K562 (cell line): ENCODE measurements around the gene SLC37A2. TPM values are rescaled to one million over a fixed set of nuclear protein-coding genes. Genes with fewer than 3 reads are reported as not detected.
A peak's percentile ranks its signal among the peaks of the same experiment; 100 is the strongest.

ENCODE experiments used
- BDP1 ChIP-seq: IDR thresholded peaks from 3 replicates; pipeline ENCODE4 v1.6.1; 2011; ENCODE audit not compliant: insufficient read length, insufficient read depth
- BMI1 ChIP-seq: fragments of 150-350 bp; IDR thresholded peaks from 2 replicates; pipeline ENCODE4 v1.6.1; 2014; ENCODE audit warnings: low read length
- CHD2 ChIP-seq: IDR thresholded peaks from 2 replicates; pipeline ENCODE4 v1.6.1; 2011; ENCODE audit warnings: low read depth, low read length
- HDGF ChIP-seq: fragments of 450-650 bp; IDR thresholded peaks from 2 replicates; pipeline ENCODE4 v1.6.1; 2016
- KLF13 ChIP-seq: fragments of 450-650 bp; IDR thresholded peaks from 2 replicates; pipeline ENCODE4 v1.6.1; 2016; ENCODE audit warnings: missing genetic modification characterization, low read depth, mild to moderate bottlenecking, missing compliant biosample characterization, moderate library complexity, borderline replicate concordance
- POLR3G ChIP-seq: IDR thresholded peaks from 2 replicates; pipeline ENCODE4 v1.6.1; 2011; ENCODE audit not compliant: insufficient read length, insufficient replicate concordance; ENCODE audit errors: extremely low read depth
- TAF15 ChIP-seq: fragments of 200-400 bp; formaldehyde crosslinking; IDR thresholded peaks from 2 replicates; pipeline ENCODE4 v1.6.1; 2017; ENCODE audit warnings: mild to moderate bottlenecking, low read depth, low read length, moderate library complexity
- ZNF174 ChIP-seq: fragments of 250-450 bp; sonication (Bioruptor Pico); IDR thresholded peaks from 2 replicates; pipeline ENCODE4 v1.4.0; 2020; ENCODE audit warnings: mild to moderate bottlenecking
- ZNF561 ChIP-seq: fragments of 450-650 bp; formaldehyde crosslinking; conservative IDR thresholded peaks from 2 replicates; pipeline ENCODE4 v1.4.0; 2020; ENCODE audit warnings: mild to moderate bottlenecking, moderate library complexity
- polyA plus RNA-seq, 8 experiments: library from polyadenylated mRNA; depleted of rRNA in 4 of 8; stranded (reverse) in 5 of 8; unstranded in 3 of 8; fragments of >200 nt; fragmentation: Nextera tagmentation in 2 of 8; fragmentation: Illumina TruSeq in 1 of 8; extraction: Ambion mirVana in 2 of 8; extraction: Trizol in 1 of 8; gene quantifications; 2 replicates each; pipeline versions ENCODE4 v1.2.1 to v1.2.3, GENCODE V29; 2011 to 2014; ENCODE audit warnings: inconsistent platforms in 1 of 8, missing spikeins in 1 of 8
- total RNA-seq, 7 experiments: library from RNA; depleted of rRNA in 6 of 7; stranded (reverse); fragments of >200 nt in 6 of 7; fragmentation: Illumina TruSeq in 2 of 7; extraction: Trizol in 2 of 7; gene quantifications; 2 replicates each; pipeline versions ENCODE4 v1.2.1 to v1.2.3, GENCODE V29; 2011 to 2021; ENCODE audit warnings: low replicate concordance in 1 of 7
- TF ChIP-seq, protein P1 (sequence below), 2 experiments: fragments of 250-450 bp in 1 of 2; fragments of 450-650 bp in 1 of 2; sonication (Bioruptor Pico) in 1 of 2; IDR thresholded peaks; 2 replicates each; pipeline versions ENCODE4 v1.6.1 to v1.8.0; 2016 to 2021; ENCODE audit warnings: mild to moderate bottlenecking in 2 of 2, moderate library complexity in 2 of 2, missing compliant biosample characterization in 1 of 2, missing genetic modification characterization in 1 of 2
- TF ChIP-seq, protein P2 (sequence below): fragments of 450-650 bp; IDR thresholded peaks from 2 replicates; pipeline ENCODE4 v1.6.1; 2016; ENCODE audit warnings: low read depth, mild to moderate bottlenecking, moderate library complexity
- TF ChIP-seq, protein P3 (sequence below): fragments of 450-650 bp; IDR thresholded peaks from 2 replicates; pipeline ENCODE4 v1.6.1; 2016; ENCODE audit warnings: missing biosample characterization, missing genetic modification characterization
- TF ChIP-seq, protein P4 (sequence below), 2 experiments: fragments of 450-650 bp; formaldehyde crosslinking in 1 of 2; IDR thresholded peaks; 2 replicates each; pipeline versions ENCODE4 v1.4.0 to v1.6.1; 2014 to 2020; ENCODE audit warnings: mild to moderate bottlenecking in 2 of 2, borderline replicate concordance in 1 of 2, low read depth in 1 of 2
- TF ChIP-seq, protein P5 (sequence below): sonication (generic); formaldehyde crosslinking; IDR thresholded peaks from 2 replicates; pipeline ENCODE4 v1.8.0; 2022; ENCODE audit warnings: missing genetic modification reagents, mild to moderate bottlenecking, moderate library complexity, borderline replicate concordance

SLC37A2 gene
- total and polyA plus RNA-seq, 9 of the 15 experiments (the other 6 are each of a cell fraction or from before 2014, with no cell fraction given), result 0.01 to 1.2 (median 0.52) TPM

DNA sequence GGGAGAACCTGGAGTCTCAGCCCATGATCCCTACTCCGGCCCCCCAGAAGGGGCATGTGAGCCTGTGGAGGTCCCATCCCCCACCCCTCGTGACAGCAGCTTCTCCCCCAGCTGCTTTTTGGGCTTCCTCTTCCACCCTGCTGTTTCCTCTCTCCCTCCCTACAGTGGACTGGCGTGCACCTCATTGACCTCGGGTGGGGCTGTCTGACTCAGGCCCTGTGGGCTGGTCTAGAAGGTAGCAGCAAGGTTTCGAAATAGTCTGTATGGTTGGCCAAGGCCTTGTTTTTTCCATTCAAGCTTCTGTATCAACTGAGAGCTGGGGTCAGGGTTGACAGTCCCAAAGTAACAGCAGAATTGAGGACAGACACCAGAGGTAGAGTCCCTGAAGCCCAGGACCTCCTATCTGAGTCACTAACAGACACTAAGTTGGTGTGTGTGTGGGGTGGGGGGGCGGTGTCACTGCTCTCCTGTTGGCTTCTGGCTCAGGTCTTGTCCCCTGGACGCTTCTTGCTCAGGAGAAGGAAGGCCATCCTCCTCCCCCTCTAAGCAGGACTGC, 7.7 kb downstream of the SLC37A2 start (continued):
- TF ChIP-seq, protein P1, sequence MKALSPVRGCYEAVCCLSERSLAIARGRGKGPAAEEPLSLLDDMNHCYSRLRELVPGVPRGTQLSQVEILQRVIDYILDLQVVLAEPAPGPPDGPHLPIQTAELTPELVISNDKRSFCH (CRISPR knock-in tag; IDR thresholded peaks at IDR 0.05), result no peak
- TF ChIP-seq, protein P1 (tag; IDR thresholded peaks at IDR 0.05), result no peak
- TF ChIP-seq ZNF561 (CRISPR knock-in tag), result no peak
- TF ChIP-seq ZNF174 (CRISPR knock-in tag), result no peak
- no peak for TF ChIP-seq POLR3G
- TF ChIP-seq CHD2, result no peak; the same call in 1 of the 2 replicates
- TF ChIP-seq BDP1, result no peak
- no peak for TF ChIP-seq HDGF
- no peak for TF ChIP-seq TAF15
- TF ChIP-seq, protein P2, sequence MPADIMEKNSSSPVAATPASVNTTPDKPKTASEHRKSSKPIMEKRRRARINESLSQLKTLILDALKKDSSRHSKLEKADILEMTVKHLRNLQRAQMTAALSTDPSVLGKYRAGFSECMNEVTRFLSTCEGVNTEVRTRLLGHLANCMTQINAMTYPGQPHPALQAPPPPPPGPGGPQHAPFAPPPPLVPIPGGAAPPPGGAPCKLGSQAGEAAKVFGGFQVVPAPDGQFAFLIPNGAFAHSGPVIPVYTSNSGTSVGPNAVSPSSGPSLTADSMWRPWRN, result no peak
- TF ChIP-seq, protein P3, sequence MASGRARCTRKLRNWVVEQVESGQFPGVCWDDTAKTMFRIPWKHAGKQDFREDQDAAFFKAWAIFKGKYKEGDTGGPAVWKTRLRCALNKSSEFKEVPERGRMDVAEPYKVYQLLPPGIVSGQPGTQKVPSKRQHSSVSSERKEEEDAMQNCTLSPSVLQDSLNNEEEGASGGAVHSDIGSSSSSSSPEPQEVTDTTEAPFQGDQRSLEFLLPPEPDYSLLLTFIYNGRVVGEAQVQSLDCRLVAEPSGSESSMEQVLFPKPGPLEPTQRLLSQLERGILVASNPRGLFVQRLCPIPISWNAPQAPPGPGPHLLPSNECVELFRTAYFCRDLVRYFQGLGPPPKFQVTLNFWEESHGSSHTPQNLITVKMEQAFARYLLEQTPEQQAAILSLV, result 0 out of 2 replicates have a peak, but pooled peaks have one; percentile 31
- TF ChIP-seq, protein P4, sequence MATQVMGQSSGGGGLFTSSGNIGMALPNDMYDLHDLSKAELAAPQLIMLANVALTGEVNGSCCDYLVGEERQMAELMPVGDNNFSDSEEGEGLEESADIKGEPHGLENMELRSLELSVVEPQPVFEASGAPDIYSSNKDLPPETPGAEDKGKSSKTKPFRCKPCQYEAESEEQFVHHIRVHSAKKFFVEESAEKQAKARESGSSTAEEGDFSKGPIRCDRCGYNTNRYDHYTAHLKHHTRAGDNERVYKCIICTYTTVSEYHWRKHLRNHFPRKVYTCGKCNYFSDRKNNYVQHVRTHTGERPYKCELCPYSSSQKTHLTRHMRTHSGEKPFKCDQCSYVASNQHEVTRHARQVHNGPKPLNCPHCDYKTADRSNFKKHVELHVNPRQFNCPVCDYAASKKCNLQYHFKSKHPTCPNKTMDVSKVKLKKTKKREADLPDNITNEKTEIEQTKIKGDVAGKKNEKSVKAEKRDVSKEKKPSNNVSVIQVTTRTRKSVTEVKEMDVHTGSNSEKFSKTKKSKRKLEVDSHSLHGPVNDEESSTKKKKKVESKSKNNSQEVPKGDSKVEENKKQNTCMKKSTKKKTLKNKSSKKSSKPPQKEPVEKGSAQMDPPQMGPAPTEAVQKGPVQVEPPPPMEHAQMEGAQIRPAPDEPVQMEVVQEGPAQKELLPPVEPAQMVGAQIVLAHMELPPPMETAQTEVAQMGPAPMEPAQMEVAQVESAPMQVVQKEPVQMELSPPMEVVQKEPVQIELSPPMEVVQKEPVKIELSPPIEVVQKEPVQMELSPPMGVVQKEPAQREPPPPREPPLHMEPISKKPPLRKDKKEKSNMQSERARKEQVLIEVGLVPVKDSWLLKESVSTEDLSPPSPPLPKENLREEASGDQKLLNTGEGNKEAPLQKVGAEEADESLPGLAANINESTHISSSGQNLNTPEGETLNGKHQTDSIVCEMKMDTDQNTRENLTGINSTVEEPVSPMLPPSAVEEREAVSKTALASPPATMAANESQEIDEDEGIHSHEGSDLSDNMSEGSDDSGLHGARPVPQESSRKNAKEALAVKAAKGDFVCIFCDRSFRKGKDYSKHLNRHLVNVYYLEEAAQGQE (IDR thresholded peaks at IDR 0.05; ENCODE audit: borderline replicate concordance), result no peak
- TF ChIP-seq, protein P4 (CRISPR knock-in tag; IDR thresholded peaks at IDR 0.05; ENCODE audit: low read depth), result no peak
- TF ChIP-seq, protein P5, sequence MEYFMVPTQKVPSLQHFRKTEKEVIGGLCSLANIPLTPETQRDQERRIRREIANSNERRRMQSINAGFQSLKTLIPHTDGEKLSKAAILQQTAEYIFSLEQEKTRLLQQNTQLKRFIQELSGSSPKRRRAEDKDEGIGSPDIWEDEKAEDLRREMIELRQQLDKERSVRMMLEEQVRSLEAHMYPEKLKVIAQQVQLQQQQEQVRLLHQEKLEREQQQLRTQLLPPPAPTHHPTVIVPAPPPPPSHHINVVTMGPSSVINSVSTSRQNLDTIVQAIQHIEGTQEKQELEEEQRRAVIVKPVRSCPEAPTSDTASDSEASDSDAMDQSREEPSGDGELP (CRISPR knock-in tag), result peak; percentile 84; the same call in 1 of the 2 replicates
- TF ChIP-seq BMI1, result no peak
- TF ChIP-seq KLF13 (tag), result no peak
